Kidney epithelial cell (primary cell): Measurements from ENCODE around the gene SMC2. TPM values are rescaled to one million over a fixed set of nuclear protein-coding genes. Genes with fewer than 3 reads are reported as not detected.

Experiments used
- DNase-seq: peaks from one replicate; pipeline ENCODE4 v3.0.0-alpha.2; 2010; ENCODE audit warnings: low read depth
- H3K27me3 ChIP-seq: 2 replicates; pipeline ENCODE4 v1.6.0; 2011; ENCODE audit warnings: low read length; ENCODE audit not compliant: control insufficient read depth, insufficient read depth
- H3K36me3 ChIP-seq: 2 replicates; pipeline ENCODE4 v1.5.1; 2011; ENCODE audit warnings: low read length; ENCODE audit not compliant: control insufficient read depth, insufficient read depth
- H3K4me3 ChIP-seq: 2 replicates; pipeline ENCODE4 v1.5.1; 2011; ENCODE audit warnings: low read depth, mild to moderate bottlenecking, control low read depth, low read length
- total RNA-seq: library from RNA; depleted of rRNA; stranded (reverse); fragments of >200 nt; gene quantifications from 2 replicates; pipeline ENCODE4 v1.2.3, GENCODE V29; 2015
- TF ChIP-seq, protein P1 (sequence below): IDR thresholded peaks from 2 replicates; pipeline ENCODE4 v1.5.1; 2011; ENCODE audit warnings: mild to moderate bottlenecking, moderate library complexity, low read length, control low read depth, inconsistent platforms; ENCODE audit not compliant: insufficient read depth, poor library complexity, severe bottlenecking

Gene SMC2
- total RNA-seq, 1 donor from 2014 or later: 12.2 TPM

DNA sequence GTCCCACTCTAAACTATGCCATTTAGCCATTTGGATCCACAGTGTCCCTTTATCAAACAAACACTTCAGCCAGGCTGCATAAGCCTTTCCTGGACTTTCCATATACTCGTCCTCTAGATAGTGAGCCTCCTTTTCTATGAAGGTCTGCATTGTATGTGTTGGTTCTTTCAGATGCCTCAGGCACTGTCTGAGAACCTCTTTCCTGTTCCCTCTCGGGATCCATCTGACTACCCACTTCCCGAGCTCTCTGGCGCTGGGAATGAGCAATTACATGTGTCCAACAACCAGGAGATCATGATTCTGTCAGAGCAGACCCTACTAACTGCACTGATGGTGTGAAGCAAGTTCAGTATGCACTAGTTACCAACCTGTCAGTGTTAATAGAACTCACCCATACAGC, 14.2 kb downstream of the SMC2 start:
- Histone ChIP-seq H3K36me3 (no peaks in the 10 kb centered on the region), H3K4me3 (no peak overlapping the region)

DNA sequence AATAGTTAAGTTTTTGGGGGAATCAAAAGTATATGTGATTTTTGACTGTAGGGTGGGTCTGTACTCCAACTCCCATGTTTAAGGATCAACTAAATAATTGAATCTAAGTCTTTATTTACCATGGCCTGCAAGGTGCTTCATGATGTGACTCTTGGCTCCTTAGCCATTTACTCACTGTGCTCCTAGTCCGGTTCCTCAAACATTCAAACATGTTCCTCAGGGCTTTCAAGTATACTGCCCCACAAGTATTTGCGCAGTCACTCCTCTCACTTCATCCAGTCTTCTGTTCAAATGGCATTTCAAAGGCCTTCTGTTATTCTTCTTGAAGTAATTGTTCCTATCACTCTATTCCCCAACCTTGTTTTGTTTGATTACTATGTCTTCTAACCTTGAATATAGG, 16.4 kb downstream of the SMC2 start:
- Histone ChIP-seq H3K27me3 (no peaks in the 10 kb centered on the region), H3K36me3 (no peaks in the 10 kb centered on the region), H3K4me3 (no peak overlapping the region)
- no peak for DNase-seq
- TF ChIP-seq, protein P1, sequence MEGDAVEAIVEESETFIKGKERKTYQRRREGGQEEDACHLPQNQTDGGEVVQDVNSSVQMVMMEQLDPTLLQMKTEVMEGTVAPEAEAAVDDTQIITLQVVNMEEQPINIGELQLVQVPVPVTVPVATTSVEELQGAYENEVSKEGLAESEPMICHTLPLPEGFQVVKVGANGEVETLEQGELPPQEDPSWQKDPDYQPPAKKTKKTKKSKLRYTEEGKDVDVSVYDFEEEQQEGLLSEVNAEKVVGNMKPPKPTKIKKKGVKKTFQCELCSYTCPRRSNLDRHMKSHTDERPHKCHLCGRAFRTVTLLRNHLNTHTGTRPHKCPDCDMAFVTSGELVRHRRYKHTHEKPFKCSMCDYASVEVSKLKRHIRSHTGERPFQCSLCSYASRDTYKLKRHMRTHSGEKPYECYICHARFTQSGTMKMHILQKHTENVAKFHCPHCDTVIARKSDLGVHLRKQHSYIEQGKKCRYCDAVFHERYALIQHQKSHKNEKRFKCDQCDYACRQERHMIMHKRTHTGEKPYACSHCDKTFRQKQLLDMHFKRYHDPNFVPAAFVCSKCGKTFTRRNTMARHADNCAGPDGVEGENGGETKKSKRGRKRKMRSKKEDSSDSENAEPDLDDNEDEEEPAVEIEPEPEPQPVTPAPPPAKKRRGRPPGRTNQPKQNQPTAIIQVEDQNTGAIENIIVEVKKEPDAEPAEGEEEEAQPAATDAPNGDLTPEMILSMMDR: no peak

More for the DNA sequence above, 14.2 kb downstream of the SMC2 start:
- TF ChIP-seq, protein P1: no peak
- H3K27me3 ChIP-seq: no peaks in the 10 kb centered on the region
- DNase-seq: no peak

GRCh38 chr9:104118916-104119315, 24.8 kb downstream of the SMC2 start:
- peak; percentile 1 for DNase-seq
- TF ChIP-seq, protein P1: no peak
- Histone ChIP-seq H3K36me3 (no peaks in the 10 kb centered on the region), H3K27me3 (no peaks in the 10 kb centered on the region), H3K4me3 (no peak overlapping the region)

- no peak overlapping the region for H3K4me3 ChIP-seq
- no peaks in the 10 kb centered on the region for H3K27me3 ChIP-seq
- H3K36me3 ChIP-seq: no peaks in the 10 kb centered on the region
- no peak for DNase-seq
- TF ChIP-seq, protein P1: no peak
Observed at GRCh38 chr9:104121022-104121421, 26.9 kb downstream of the SMC2 start.

DNA sequence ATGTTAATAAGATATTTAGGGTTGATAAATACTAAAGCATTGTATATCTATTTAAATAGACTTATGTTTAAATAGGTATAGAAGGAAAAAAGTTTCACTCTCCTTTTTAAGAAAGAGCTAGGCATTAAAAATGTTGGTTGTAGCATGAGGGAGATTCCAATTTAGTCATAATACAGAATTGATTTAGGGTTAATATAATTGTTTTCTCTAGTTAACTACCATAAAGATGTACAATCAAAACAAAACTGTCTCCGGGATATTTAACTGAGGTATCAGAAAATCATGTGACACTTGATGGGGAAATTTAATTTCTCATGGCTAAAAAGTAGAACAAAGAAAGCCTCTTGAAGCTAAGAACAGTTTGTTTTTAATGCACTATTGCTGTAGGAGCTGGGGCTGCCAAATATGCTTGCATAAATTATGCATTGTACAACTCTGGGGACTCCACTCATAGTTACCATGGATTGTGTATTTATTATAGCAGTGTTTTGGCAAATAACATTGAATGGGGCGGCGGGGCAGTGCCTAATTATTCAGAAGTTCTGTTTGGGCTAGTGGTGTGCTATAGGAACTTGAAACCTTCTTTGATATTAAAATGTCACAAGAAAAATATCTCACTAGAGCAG, 44.2 kb downstream of the SMC2 start:
- no peaks in the 10 kb centered on the region for H3K36me3 ChIP-seq

More for the DNA sequence above, 44.2 kb downstream of the SMC2 start:
- Histone ChIP-seq H3K4me3 (no peak overlapping the region), H3K27me3 (no peaks in the 10 kb centered on the region)
- TF ChIP-seq, protein P1: no peak
- DNase-seq: no peak
